HG02970 (cell line): ENCODE results near the gene MORN5.

Source experiments
- ATAC-seq: cut with Tn5 transposase; IDR thresholded peaks from one replicate; pipeline ENCODE4 v1.9.1; 2021; ENCODE audit warnings: mild to moderate bottlenecking, moderate library complexity, moderate number of reproducible peaks; ENCODE audit not compliant: unreplicated experiment, low FRiP score

Gene MORN5

GRCh38 chr9:122212473-122213004 is 52.8 kb downstream of the MORN5 start:
- ATAC-seq = no peak

- ATAC-seq = no peak
Observed at GRCh38 chr9:122213102-122213588, 53.4 kb downstream of the MORN5 start.

GRCh38 chr9:122213589-122214413 is 54.1 kb downstream of the MORN5 start:
- ATAC-seq = no peak

- no peak for ATAC-seq
Observed at GRCh38 chr9:122214507-122214906, 54.8 kb downstream of the MORN5 start.

- no peak for ATAC-seq
Observed at GRCh38 chr9:122215663-122216062, 56.0 kb downstream of the MORN5 start.

- ATAC-seq = no peak
Observed at GRCh38 chr9:122216138-122216797, 56.6 kb downstream of the MORN5 start.

- no peak for ATAC-seq
Observed at GRCh38 chr9:122216798-122217418, 57.2 kb downstream of the MORN5 start.

- no peak for ATAC-seq
Observed at GRCh38 chr9:122217640-122218039, 57.9 kb downstream of the MORN5 start.

- ATAC-seq = no peak
Observed at GRCh38 chr9:122218071-122218934, 58.6 kb downstream of the MORN5 start.

GRCh38 chr9:122218935-122219855 is 59.5 kb downstream of the MORN5 start:
- ATAC-seq = no peak

- no peak for ATAC-seq
Observed at GRCh38 chr9:122219856-122220672, 60.4 kb downstream of the MORN5 start.

GRCh38 chr9:122220673-122221182 is 61.0 kb downstream of the MORN5 start:
- ATAC-seq = no peak

GRCh38 chr9:122221183-122221811 is 61.6 kb downstream of the MORN5 start:
- ATAC-seq = no peak

- ATAC-seq = no peak
Observed at GRCh38 chr9:122222791-122223190, 63.1 kb downstream of the MORN5 start.

- no peak for ATAC-seq
Observed at GRCh38 chr9:122223435-122223834, 63.7 kb downstream of the MORN5 start.

- no peak for ATAC-seq
Observed at GRCh38 chr9:122225312-122226141, 65.8 kb downstream of the MORN5 start.
